HL-60/S4 (cell line): ENCODE data around the gene EPHB1.
"Not testable (repeated sequence)": the region's sequence is repeated elsewhere in the genome, so short reads cannot be mapped to it uniquely, and the experiment has no call there.

Experiments used
- in situ Hi-C: fragments of 300-500 bp; cut with MboI; formaldehyde crosslinking; loops from 2 replicates; pipeline ENCODE4 v1.14.3; 2022; ENCODE audit warnings: low sequenced_read_pairs

EPHB1 gene

GRCh38 chr3:134776518-134776917 is 18.5 kb upstream of the EPHB1 start:
- in situ Hi-C loops = no loop called here

DNA sequence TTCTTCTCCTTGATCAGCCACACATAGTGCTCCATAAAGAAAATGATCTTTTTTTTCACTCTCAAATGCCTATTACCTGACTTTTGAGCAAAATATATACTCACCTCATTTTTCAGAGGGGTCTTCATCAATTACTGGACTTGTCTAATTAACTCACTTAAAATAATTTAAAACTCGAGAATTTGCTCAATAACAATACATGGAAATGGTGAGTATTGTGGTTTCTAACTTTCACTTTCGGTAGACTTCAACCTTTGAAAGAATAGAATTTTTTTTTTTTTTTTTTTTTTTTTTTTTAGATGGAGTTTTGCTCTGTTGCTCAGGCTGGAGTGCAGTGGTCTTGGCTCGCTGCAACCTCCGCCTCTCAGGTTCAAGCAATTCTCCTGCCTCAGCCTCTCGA is 17.7 kb upstream of the EPHB1 start:
- in situ Hi-C loops = no loop called here

- in situ Hi-C loops = not testable (repeated sequence)
Measured at GRCh38 chr3:134788283-134788682, 6.8 kb upstream of the EPHB1 start.

DNA sequence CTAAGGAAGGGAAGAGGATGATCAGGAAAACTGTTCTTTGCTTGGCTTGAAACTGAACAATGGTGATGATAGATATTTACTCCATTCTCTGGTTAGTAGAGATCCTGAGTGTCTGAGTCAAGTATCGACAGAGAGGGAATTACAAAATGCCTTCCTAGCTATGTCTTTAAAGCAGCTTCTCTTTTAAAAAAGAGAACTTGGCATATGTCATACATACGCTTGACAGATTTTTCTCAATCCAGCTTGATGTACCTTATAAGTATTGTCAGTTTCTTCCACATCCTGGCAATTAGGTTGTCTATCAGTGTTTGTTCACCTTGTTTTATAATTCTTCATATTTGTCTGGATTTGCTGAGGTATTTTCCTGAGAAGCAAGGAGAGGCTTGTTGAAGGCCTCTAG is 5.0 kb upstream of the EPHB1 start:
- in situ Hi-C loops = no loop called here

DNA sequence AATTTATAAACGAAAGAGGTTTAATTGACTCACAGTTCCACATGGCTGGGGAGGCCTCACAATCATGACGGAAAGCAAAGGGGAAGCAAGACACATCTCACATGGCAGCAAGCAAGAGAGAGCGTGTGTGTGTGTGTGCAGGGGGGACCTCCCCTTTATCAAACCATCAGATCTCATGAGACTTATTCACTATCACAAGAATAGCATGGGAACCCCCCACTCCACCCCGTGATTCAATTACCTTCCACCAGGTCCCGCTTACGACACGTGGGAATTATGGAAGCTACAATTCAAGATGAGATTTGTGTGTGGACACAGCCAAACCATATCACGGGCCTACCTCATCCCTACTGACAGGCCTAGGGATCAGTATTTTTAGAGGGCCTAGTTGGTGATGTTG is 3.1 kb upstream of the EPHB1 start:
- in situ Hi-C loops = no loop called here

DNA sequence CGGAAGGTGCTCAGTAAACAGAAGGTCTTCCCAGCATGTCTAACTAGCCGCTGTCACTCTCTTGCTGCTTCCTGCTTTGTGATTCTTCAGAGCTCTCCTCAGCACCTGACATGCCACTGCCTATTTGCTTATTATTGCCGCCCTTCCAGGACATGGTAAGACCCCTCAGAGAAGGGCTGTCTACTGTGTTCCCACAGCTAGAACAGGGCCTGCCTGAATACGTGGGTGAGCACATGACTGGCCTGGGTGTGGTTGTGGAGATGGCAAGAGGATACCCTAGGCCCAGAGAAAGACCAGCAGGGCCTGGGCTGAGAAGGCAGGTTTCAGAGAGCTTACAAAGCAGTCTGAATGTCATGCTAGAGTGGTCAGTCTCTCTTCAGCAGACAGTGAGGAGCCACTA is 2.4 kb upstream of the EPHB1 start:
- in situ Hi-C loops = no loop called here

- in situ Hi-C loops = no loop called here
Measured at GRCh38 chr3:134793562-134793961, 1.5 kb upstream of the EPHB1 start.

DNA sequence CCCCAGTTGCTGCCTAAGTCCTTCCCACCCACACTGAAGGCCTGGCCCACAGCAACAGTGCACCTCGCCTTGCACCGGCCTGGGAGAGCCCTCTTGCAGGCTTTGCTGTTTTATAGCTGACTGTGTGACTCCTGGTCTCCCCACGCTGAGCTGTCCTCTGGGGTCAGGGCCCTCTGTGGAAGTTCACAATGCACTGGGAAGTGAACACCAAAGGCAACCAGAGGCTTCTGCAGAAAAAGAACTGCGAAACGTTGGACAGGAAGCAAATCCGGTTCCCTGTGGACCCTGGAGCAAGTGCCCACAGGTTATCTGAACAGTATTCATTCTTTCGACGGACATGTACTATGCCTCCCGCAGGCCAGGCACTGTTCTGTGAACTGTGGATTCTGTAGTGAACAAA is 737 bp upstream of the EPHB1 start:
- in situ Hi-C loops = no loop called here

- in situ Hi-C loops = no loop called here
Measured at GRCh38 chr3:134795746-134796280, 753 bp downstream of the EPHB1 start.

DNA sequence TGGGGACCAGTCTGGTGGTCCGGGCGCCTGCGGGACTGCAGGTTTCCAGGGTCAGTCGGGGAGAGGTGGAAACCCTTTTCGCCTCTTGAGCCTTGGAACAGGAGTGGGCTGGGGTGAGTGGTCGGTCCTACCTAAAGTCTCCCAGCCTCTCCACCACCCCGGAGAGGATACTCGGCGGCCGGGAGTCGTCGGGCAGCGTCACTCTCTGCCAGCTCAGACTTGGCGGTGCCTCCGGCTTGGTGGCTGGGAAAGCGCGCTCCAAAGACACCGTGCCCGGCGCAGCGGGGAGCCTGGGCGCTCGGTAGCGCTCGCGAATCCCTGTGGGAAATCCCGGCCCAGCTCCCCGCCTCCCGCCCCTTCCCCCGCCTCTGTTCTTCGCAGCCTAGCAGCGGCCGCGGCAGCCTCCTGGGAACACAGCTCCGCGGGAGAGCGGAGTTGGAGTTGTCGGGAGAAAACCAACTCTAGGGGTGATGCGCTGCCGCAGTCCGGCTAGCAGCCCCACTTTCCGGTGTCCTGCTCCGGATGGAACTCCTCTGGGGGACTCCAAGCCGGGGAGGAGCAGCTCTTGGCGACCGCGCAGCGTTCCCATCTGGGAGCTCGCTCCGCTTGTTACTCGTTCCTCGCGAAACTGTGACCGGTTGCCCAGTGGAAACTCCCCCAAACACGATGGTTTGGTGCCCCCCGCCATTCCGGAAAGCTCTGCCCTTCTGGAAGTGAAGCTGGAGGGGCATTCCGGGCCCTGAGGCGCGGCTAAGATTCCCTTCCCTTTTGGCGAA is 1.4 kb downstream of the EPHB1 start:
- in situ Hi-C loops = no loop called here

GRCh38 chr3:134797057-134797740 is 2.1 kb downstream of the EPHB1 start:
- in situ Hi-C loops = no loop called here

- in situ Hi-C loops = no loop called here
Measured at GRCh38 chr3:134797741-134798451, 2.8 kb downstream of the EPHB1 start.

- in situ Hi-C loops = no loop called here
Measured at GRCh38 chr3:134798681-134799311, 3.7 kb downstream of the EPHB1 start.

DNA sequence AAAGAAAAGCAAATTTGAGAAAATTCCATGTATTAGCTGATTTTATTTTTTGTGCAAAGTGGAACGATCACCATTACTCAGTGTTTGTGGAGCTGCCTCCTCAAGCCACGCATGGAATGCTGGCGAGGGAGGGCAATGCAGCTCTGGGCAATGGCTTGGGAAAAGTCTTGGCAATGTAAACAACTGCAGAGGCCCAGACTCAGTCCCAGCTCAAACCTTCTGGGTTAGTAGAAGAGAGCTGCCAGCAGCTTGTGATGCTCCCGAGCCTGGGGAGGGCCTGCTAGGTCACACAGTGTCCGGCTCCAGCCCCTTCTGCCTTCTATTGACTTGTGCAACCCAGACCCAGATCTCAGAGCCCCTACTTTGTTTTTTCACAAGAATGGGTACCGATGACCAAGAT is 4.3 kb downstream of the EPHB1 start:
- in situ Hi-C loops = no loop called here

- in situ Hi-C loops = no loop called here
Measured at GRCh38 chr3:134801204-134801958, 6.3 kb downstream of the EPHB1 start.

- in situ Hi-C loops = no loop called here
Measured at GRCh38 chr3:134802428-134803050, 7.5 kb downstream of the EPHB1 start.

- in situ Hi-C loops = no loop called here
Measured at GRCh38 chr3:134803051-134803505, 8.0 kb downstream of the EPHB1 start.

DNA sequence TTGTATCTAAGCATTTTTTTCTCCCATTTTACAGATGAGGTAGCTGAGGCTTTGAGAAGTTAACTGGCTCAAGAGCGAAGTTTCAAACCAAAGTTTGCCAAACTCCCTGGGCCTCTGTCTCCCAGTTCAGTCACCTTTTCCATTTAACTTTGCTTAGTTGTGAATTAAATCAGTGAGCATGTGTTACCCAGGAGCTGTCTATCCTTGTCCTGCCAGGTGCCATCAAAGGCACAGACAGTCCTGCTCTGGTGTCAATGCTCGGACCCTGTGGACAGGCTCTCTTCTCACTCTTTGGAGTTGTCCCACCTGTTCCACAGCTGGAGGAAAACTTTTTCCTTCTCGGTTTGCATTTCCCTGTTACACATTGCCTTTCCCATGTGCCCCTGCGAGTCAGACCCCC is 8.6 kb downstream of the EPHB1 start:
- in situ Hi-C loops = no loop called here

- in situ Hi-C loops = no loop called here
Measured at GRCh38 chr3:134804508-134805480, 9.7 kb downstream of the EPHB1 start.
